Epithelial cell of proximal tubule (primary cell): ENCODE measurements around the gene GSTM3. TPM values are rescaled to one million over a fixed set of nuclear protein-coding genes. Genes with fewer than 3 reads are reported as not detected.

Experiments used
- DNase-seq: peaks from one replicate; pipeline ENCODE4 v3.0.0-alpha.2; 2011; ENCODE audit warnings: low read depth
- H3K4me3 ChIP-seq: 2 replicates; pipeline ENCODE4 v1.5.1; 2011; ENCODE audit warnings: low read depth, mild to moderate bottlenecking, low read length
- CTCF ChIP-seq: conservative IDR thresholded peaks from 2 replicates; pipeline ENCODE4 v1.5.1; 2012; ENCODE audit warnings: low read depth, mild to moderate bottlenecking, low read length
- total RNA-seq: library from RNA; depleted of rRNA; stranded (reverse); fragments of >200 nt; gene quantifications from 2 replicates; pipeline ENCODE4 v1.2.3, GENCODE V29; 2015

Gene GSTM3
- total RNA-seq, 1 donor from 2014 or later = 81.9 TPM

GRCh38 chr1:109782514-109782913, 41.7 kb upstream of the GSTM3 start:
- no peak overlapping the region for H3K4me3 ChIP-seq
- DNase-seq = no peak
- no peak for TF ChIP-seq CTCF

GRCh38 chr1:109781806-109782205, 41.0 kb upstream of the GSTM3 start:
- H3K4me3 ChIP-seq = no peak overlapping the region
- no peak for DNase-seq
- no peak for TF ChIP-seq CTCF

- no peak for DNase-seq
- no peak for TF ChIP-seq CTCF
- no peak overlapping the region for H3K4me3 ChIP-seq
Observed at GRCh38 chr1:109780982-109781381, 40.1 kb upstream of the GSTM3 start.

- no peak overlapping the region for H3K4me3 ChIP-seq
- DNase-seq = no peak
- TF ChIP-seq CTCF = no peak
Observed at GRCh38 chr1:109777980-109778625, 37.3 kb upstream of the GSTM3 start.

- no peak for TF ChIP-seq CTCF
- no peak for DNase-seq
- no peak overlapping the region for H3K4me3 ChIP-seq
Observed at GRCh38 chr1:109777436-109777835, 36.6 kb upstream of the GSTM3 start.

GRCh38 chr1:109776911-109777310, 36.1 kb upstream of the GSTM3 start:
- DNase-seq = no peak
- peak; percentile 96 for TF ChIP-seq CTCF
- H3K4me3 ChIP-seq = no peak overlapping the region

GRCh38 chr1:109776206-109776835, 35.5 kb upstream of the GSTM3 start:
- TF ChIP-seq CTCF = no peak
- no peak overlapping the region for H3K4me3 ChIP-seq
- no peak for DNase-seq
